Measurements from ENCODE around the gene G6PC3. TPM values are rescaled to one million over a fixed set of nuclear protein-coding genes. Genes with fewer than 3 reads are reported as not detected.

Gene G6PC3
- total and polyA plus RNA-seq, 12 donors = 51.2 to 254 (median 86.4) TPM

GRCh38 chr17:44088254-44088653 lies 17.7 kb downstream of the G6PC3 start:
- no peak for TF ChIP-seq CTCF (IDR thresholded peaks at IDR 0.05)
- no peak for TF ChIP-seq POLR2A (IDR thresholded peaks at IDR 0.05)
- WGBS, 4 donors = 92 to 96% (median 95%) methylated on average over 15 to 16 of the region's 16 CpGs

GRCh38 chr17:44091200-44091997 lies 20.9 kb downstream of the G6PC3 start:
- no peak for DNase-seq

More at GRCh38 chr17:44088254-44088653, 17.7 kb downstream of the G6PC3 start:
- Histone ChIP-seq H3K4me3 (no peak overlapping the region), H3K4me1 (replicated peaks in 1 of 2) (peaks cover 4 to 8% of the 10 kb centered on the region in 2 donors), H3K27ac (no peak overlapping the region), H3K36me3 (replicated peaks in 1 of 2) (peaks cover 0 to 86% of the 10 kb centered on the region in 2 donors), H3K27me3 (no peaks in the 10 kb centered on the region), H3K9me3 (replicated peaks in 1 of 3) (no peaks in the 10 kb centered on the region)
- no peak for DNase-seq
- intact Hi-C loops (cut with DNase I) = no loop called here

GRCh38 chr17:44092051-44092450 lies 21.5 kb downstream of the G6PC3 start:
- no peaks in the 10 kb centered on the region for H3K27me3 ChIP-seq
- H3K36me3 ChIP-seq (replicated peaks in 1 of 2) = peaks cover 0 to 59% of the 10 kb centered on the region in 2 donors
- no peak for DNase-seq
- H3K4me3 ChIP-seq = no peak overlapping the region
- no peaks in the 10 kb centered on the region for H3K9me3 ChIP-seq (replicated peaks in 1 of 3)
- WGBS, 4 donors = 92 to 97% (median 94%) methylated on average over 10 to 11 of the region's 11 CpGs
- no peak for TF ChIP-seq CTCF (IDR thresholded peaks at IDR 0.05)
- TF ChIP-seq POLR2A (IDR thresholded peaks at IDR 0.05) = no peak
- intact Hi-C loops (cut with DNase I) = no loop called here
- no peak overlapping the region for H3K27ac ChIP-seq
- H3K4me1 ChIP-seq (replicated peaks in 1 of 2) = peaks cover 18 to 29% of the 10 kb centered on the region in 2 donors

More at GRCh38 chr17:44091200-44091997, 20.9 kb downstream of the G6PC3 start:
- Histone ChIP-seq H3K36me3 (replicated peaks in 1 of 2) (peaks cover 0 to 62% of the 10 kb centered on the region in 2 donors), H3K9me3 (replicated peaks in 1 of 3) (no peaks in the 10 kb centered on the region), H3K27me3 (no peaks in the 10 kb centered on the region), H3K4me1 (replicated peaks in 1 of 2) (peaks cover 12 to 25% of the 10 kb centered on the region in 2 donors), H3K27ac (no peak overlapping the region), H3K4me3 (no peak overlapping the region)
- TF ChIP-seq CTCF (IDR thresholded peaks at IDR 0.05) (no peak), POLR2A (IDR thresholded peaks at IDR 0.05) (no peak)
- 85 to 94% (median 90%) methylated on average over 5 to 14 of the region's 14 CpGs for WGBS, 4 donors
- intact Hi-C loops (cut with DNase I) = no loop called here

- no peaks in the 10 kb centered on the region for H3K9me3 ChIP-seq (replicated peaks in 1 of 3)
- intact Hi-C loops (cut with DNase I) = no loop called here
- TF ChIP-seq POLR2A (IDR thresholded peaks at IDR 0.05) = no peak
- no peak for TF ChIP-seq CTCF (IDR thresholded peaks at IDR 0.05)
- no peaks in the 10 kb centered on the region for H3K27me3 ChIP-seq
- no peak overlapping the region for H3K27ac ChIP-seq
- DNase-seq = no peak
- 89 to 92% (median 91%) methylated on average over 6 to 21 of the region's 21 CpGs for WGBS, 4 donors
- H3K4me1 ChIP-seq (replicated peaks in 1 of 2) = peaks cover 28 to 35% of the 10 kb centered on the region in 2 donors
- H3K4me3 ChIP-seq = no peak overlapping the region
- peaks cover 0 to 50% of the 10 kb centered on the region in 2 donors for H3K36me3 ChIP-seq (replicated peaks in 1 of 2)
These were observed 22.8 kb downstream of the G6PC3 start for GRCh38 chr17:44093231-44093900.
